Activated CD4-positive, alpha-beta T cell treated with anti-CD3 and anti-CD28 coated beads, Interleukin-2, amount 10 ng/mL, durations not matched to agents 24 days and 14 days (primary cell): ENCODE data around the gene SNRPD3. TPM values are rescaled to one million over a fixed set of nuclear protein-coding genes. Genes with fewer than 3 reads are reported as not detected.
A peak's percentile ranks its signal among the peaks of the same experiment; 100 is the strongest.

Source experiments
- DNase-seq: peaks from one replicate; pipeline ENCODE4 v3.0.0; 2022
- H3K27ac Mint-ChIP-seq: one replicate; pipeline ENCODE4 v1.8.0; 2022; ENCODE audit warnings: mild to moderate bottlenecking, mixed read lengths
- H3K27me3 Mint-ChIP-seq: one replicate; pipeline ENCODE4 v1.8.0; 2022; ENCODE audit warnings: mixed read lengths
- H3K36me3 Mint-ChIP-seq: one replicate; pipeline ENCODE4 v1.8.0; 2022; ENCODE audit warnings: low read depth, mild to moderate bottlenecking, mixed read lengths
- H3K4me1 Mint-ChIP-seq: one replicate; pipeline ENCODE4 v1.8.0; 2021; ENCODE audit warnings: mixed read lengths
- H3K4me3 Mint-ChIP-seq: one replicate; pipeline ENCODE4 v1.8.0; 2022; ENCODE audit warnings: mild to moderate bottlenecking, moderate library complexity, mixed read lengths
- H3K9me3 Mint-ChIP-seq: one replicate; pipeline ENCODE4 v1.8.0; 2021; ENCODE audit warnings: mixed read lengths
- intact Hi-C: fragments of 100-400 bp; cut with micrococcal nuclease; formaldehyde crosslinking; loops from one replicate; pipeline ENCODE4 v1.15.1; 2023
- total RNA-seq: library from RNA; stranded (reverse); gene quantifications from 2 replicates; pipeline ENCODE4 v1.2.3, GENCODE V29; 2022

Gene SNRPD3
- total RNA-seq = 166 and 175 TPM in 2 replicates

- peak within 1 kb of the TSS; percentile 99 for H3K27ac Mint-ChIP-seq
- no peaks in the 10 kb centered on the region for H3K9me3 Mint-ChIP-seq
- DNase-seq = peak; percentile 99
- intact Hi-C loops = loop anchor here (1.0 to 10.0 kb wide), 6 partner anchors 37 to 643 kb away; partner anchors contain the start of genes CABIN1 and LRRC75B
- H3K4me3 Mint-ChIP-seq = peak within 1 kb of the TSS; percentile 99
- H3K4me1 Mint-ChIP-seq = peaks cover 50% of the 10 kb centered on the region
- H3K27me3 Mint-ChIP-seq = no peaks in the 10 kb centered on the region
- peaks cover 47% of the 10 kb centered on the region for H3K36me3 Mint-ChIP-seq
These were observed at the start of gene SNRPD3 for GRCh38 chr22:24555165-24556039. Gene SNRPD3, plus strand, starts transcription at chr22:24555999. Its CDS starts 1,676 bp downstream, at chr22:24557675.

GRCh38 chr22:24506802-24507438 lies 48.9 kb upstream of the SNRPD3 start:
- no peak for DNase-seq
- Mint-ChIP-seq H3K27ac (peak overlapping the region; percentile 35), H3K4me1 (peaks cover 42% of the 10 kb centered on the region), H3K9me3 (no peaks in the 10 kb centered on the region), H3K27me3 (peaks cover 2% of the 10 kb centered on the region), H3K36me3 (no peaks in the 10 kb centered on the region), H3K4me3 (no peak overlapping the region)
- intact Hi-C loops = no loop called here

- intact Hi-C loops = no loop called here
- H3K36me3 Mint-ChIP-seq = no peaks in the 10 kb centered on the region
- peaks cover 43% of the 10 kb centered on the region for H3K4me1 Mint-ChIP-seq
- peaks cover 2% of the 10 kb centered on the region for H3K27me3 Mint-ChIP-seq
- H3K27ac Mint-ChIP-seq = no peak overlapping the region
- H3K9me3 Mint-ChIP-seq = no peaks in the 10 kb centered on the region
- H3K4me3 Mint-ChIP-seq = no peak overlapping the region
- no peak for DNase-seq
These were observed 48.1 kb upstream of the SNRPD3 start for GRCh38 chr22:24507716-24508115.

GRCh38 chr22:24510637-24511625 lies 44.9 kb upstream of the SNRPD3 start:
- Mint-ChIP-seq H3K4me1 (peaks cover 37% of the 10 kb centered on the region), H3K27ac (peak overlapping the region; percentile 51), H3K36me3 (no peaks in the 10 kb centered on the region), H3K4me3 (peak overlapping the region; percentile 47), H3K27me3 (peaks cover 2% of the 10 kb centered on the region), H3K9me3 (no peaks in the 10 kb centered on the region)
- no peak for DNase-seq
- intact Hi-C loops = no loop called here

- DNase-seq = no peak
- peaks cover 36% of the 10 kb centered on the region for H3K4me1 Mint-ChIP-seq
These were observed 43.8 kb upstream of the SNRPD3 start for GRCh38 chr22:24512043-24512442.

GRCh38 chr22:24513378-24514240 lies 42.2 kb upstream of the SNRPD3 start:
- Mint-ChIP-seq H3K36me3 (no peaks in the 10 kb centered on the region), H3K4me3 (no peak overlapping the region), H3K9me3 (no peaks in the 10 kb centered on the region), H3K4me1 (peaks cover 37% of the 10 kb centered on the region), H3K27ac (no peak overlapping the region), H3K27me3 (peaks cover 8% of the 10 kb centered on the region)
- no peak for DNase-seq
- intact Hi-C loops = no loop called here

More at GRCh38 chr22:24512043-24512442, 43.8 kb upstream of the SNRPD3 start:
- H3K9me3 Mint-ChIP-seq = no peaks in the 10 kb centered on the region
- H3K36me3 Mint-ChIP-seq = no peaks in the 10 kb centered on the region
- peaks cover 2% of the 10 kb centered on the region for H3K27me3 Mint-ChIP-seq
- intact Hi-C loops = no loop called here
- peak overlapping the region; percentile 3 for H3K4me3 Mint-ChIP-seq
- H3K27ac Mint-ChIP-seq = peak overlapping the region; percentile 1

- Mint-ChIP-seq H3K9me3 (no peaks in the 10 kb centered on the region), H3K27ac (no peak overlapping the region), H3K36me3 (no peaks in the 10 kb centered on the region), H3K27me3 (peaks cover 6% of the 10 kb centered on the region), H3K4me1 (peaks cover 43% of the 10 kb centered on the region), H3K4me3 (no peak overlapping the region)
- DNase-seq = no peak
- intact Hi-C loops = no loop called here
These were observed 41.4 kb upstream of the SNRPD3 start for GRCh38 chr22:24514241-24515026.

- Mint-ChIP-seq H3K9me3 (no peaks in the 10 kb centered on the region), H3K4me1 (peaks cover 39% of the 10 kb centered on the region), H3K27ac (peak overlapping the region; percentile 15), H3K4me3 (no peak overlapping the region), H3K36me3 (no peaks in the 10 kb centered on the region), H3K27me3 (peaks cover 6% of the 10 kb centered on the region)
- DNase-seq = no peak
- intact Hi-C loops = no loop called here
These were observed 40.8 kb upstream of the SNRPD3 start for GRCh38 chr22:24515027-24515338.

- Mint-ChIP-seq H3K4me3 (no peak overlapping the region), H3K36me3 (no peaks in the 10 kb centered on the region), H3K4me1 (peaks cover 27% of the 10 kb centered on the region), H3K27ac (no peak overlapping the region), H3K9me3 (no peaks in the 10 kb centered on the region), H3K27me3 (peaks cover 6% of the 10 kb centered on the region)
- DNase-seq = no peak
- intact Hi-C loops = no loop called here
These were observed 39.5 kb upstream of the SNRPD3 start for GRCh38 chr22:24516301-24516737.

GRCh38 chr22:24517446-24517845 lies 38.4 kb upstream of the SNRPD3 start:
- peaks cover 27% of the 10 kb centered on the region for H3K4me1 Mint-ChIP-seq
- intact Hi-C loops = no loop called here
- no peak for DNase-seq
- H3K4me3 Mint-ChIP-seq = no peak overlapping the region
- H3K36me3 Mint-ChIP-seq = no peaks in the 10 kb centered on the region
- peaks cover 6% of the 10 kb centered on the region for H3K27me3 Mint-ChIP-seq
- H3K9me3 Mint-ChIP-seq = no peaks in the 10 kb centered on the region
- H3K27ac Mint-ChIP-seq = no peak overlapping the region

GRCh38 chr22:24518228-24518627 lies 37.6 kb upstream of the SNRPD3 start:
- Mint-ChIP-seq H3K4me3 (no peak overlapping the region), H3K27me3 (peaks cover 6% of the 10 kb centered on the region), H3K4me1 (peaks cover 25% of the 10 kb centered on the region), H3K9me3 (no peaks in the 10 kb centered on the region), H3K27ac (no peak overlapping the region), H3K36me3 (no peaks in the 10 kb centered on the region)
- no peak for DNase-seq
- intact Hi-C loops = no loop called here

- Mint-ChIP-seq H3K36me3 (no peaks in the 10 kb centered on the region), H3K27ac (no peak overlapping the region), H3K4me3 (no peak overlapping the region), H3K4me1 (peaks cover 25% of the 10 kb centered on the region), H3K27me3 (peaks cover 6% of the 10 kb centered on the region), H3K9me3 (no peaks in the 10 kb centered on the region)
- intact Hi-C loops = no loop called here
- no peak for DNase-seq
These were observed 36.9 kb upstream of the SNRPD3 start for GRCh38 chr22:24518771-24519485.
